GM12891 (cell line): Measurements from ENCODE around the gene RBM24.
"Not testable (repeated sequence)": the region's sequence is repeated elsewhere in the genome, so short reads cannot be mapped to it uniquely, and the experiment has no call there.

Experiments used
- POLR2A ChIP-seq: IDR thresholded peaks from 2 replicates; pipeline ENCODE4 v1.6.1; 2011; ENCODE audit warnings: low read depth, low read length, control low read depth
- POU2F2 ChIP-seq: IDR thresholded peaks from 2 replicates; pipeline ENCODE4 v1.6.1; 2011; ENCODE audit warnings: low read depth, mild to moderate bottlenecking, control low read depth, low read length, moderate library complexity

DNA sequence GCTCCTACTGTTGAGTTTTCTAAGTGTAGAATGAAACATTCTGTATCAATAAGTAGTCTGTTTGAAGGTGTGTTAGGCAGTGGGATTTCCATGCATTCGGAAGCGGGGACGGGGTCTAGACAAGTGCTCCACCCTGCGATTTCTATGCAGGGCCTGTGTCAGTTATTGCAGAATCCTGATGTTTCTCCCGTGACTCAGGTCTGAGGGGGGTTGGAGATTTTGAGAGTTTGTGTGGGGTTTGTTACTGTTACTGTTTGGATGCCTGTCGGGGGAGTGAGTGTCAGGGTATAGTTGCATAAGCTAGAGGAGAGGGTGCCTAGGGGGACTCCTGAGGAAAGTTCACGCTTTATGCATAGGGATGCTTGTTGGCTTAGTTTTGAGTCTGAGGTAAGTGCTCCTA is 39.1 kb downstream of the RBM24 start:
- TF ChIP-seq POLR2A, POU2F2: not testable (repeated sequence)
